Endometrial microvascular endothelial cells (primary cell): ENCODE data around the gene TNFRSF19. TPM values are rescaled to one million over a fixed set of nuclear protein-coding genes. Genes with fewer than 3 reads are reported as not detected.
"Not testable (repeated sequence)": the region's sequence is repeated elsewhere in the genome, so short reads cannot be mapped to it uniquely, and the experiment has no call there.

Experiments used
- in situ Hi-C: cut with HindIII; loops from 2 replicates; pipeline ENCODE4 v1.10.0; 2017; ENCODE audit warnings: low sequenced_read_pairs, low pct_unique_long_range_greater_than_20kb; ENCODE audit errors: inconsistent ontology term
- total RNA-seq: library from RNA; depleted of rRNA; stranded (reverse); fragments of >200 nt; gene quantifications from one replicate; pipeline ENCODE4 v1.2.3, GENCODE V29; 2015; ENCODE audit errors: inconsistent ontology term

The TNFRSF19 gene
- total RNA-seq, result 0.46 TPM

- in situ Hi-C loops, result no loop called here
Measured at GRCh38 chr13:23570099-23570920, at the start of gene TNFRSF19. TSS of gene TNFRSF19 (plus strand) at chr13:23570412. CDS start at chr13:23590184, 19,772 bp downstream.

- in situ Hi-C loops, result not testable (repeated sequence)
Measured at GRCh38 chr13:23529926-23530325, 40.3 kb upstream of the TNFRSF19 start.

- in situ Hi-C loops, result no loop called here
Measured at GRCh38 chr13:23531446-23531845, 38.8 kb upstream of the TNFRSF19 start.

GRCh38 chr13:23534090-23534489 lies 36.1 kb upstream of the TNFRSF19 start:
- in situ Hi-C loops, result no loop called here

GRCh38 chr13:23541221-23541824 lies 28.9 kb upstream of the TNFRSF19 start:
- in situ Hi-C loops, result no loop called here

- in situ Hi-C loops, result no loop called here
Measured at GRCh38 chr13:23544668-23545067, 25.5 kb upstream of the TNFRSF19 start.

GRCh38 chr13:23547000-23547590 lies 23.1 kb upstream of the TNFRSF19 start:
- in situ Hi-C loops, result no loop called here

GRCh38 chr13:23549724-23550123 lies 20.5 kb upstream of the TNFRSF19 start:
- in situ Hi-C loops, result no loop called here

- in situ Hi-C loops, result no loop called here
Measured at GRCh38 chr13:23550163-23550562, 20.0 kb upstream of the TNFRSF19 start.

GRCh38 chr13:23551213-23552008 lies 18.8 kb upstream of the TNFRSF19 start:
- in situ Hi-C loops, result no loop called here

- in situ Hi-C loops, result no loop called here
Measured at GRCh38 chr13:23552171-23552570, 18.0 kb upstream of the TNFRSF19 start.

- in situ Hi-C loops, result no loop called here
Measured at GRCh38 chr13:23552661-23553060, 17.6 kb upstream of the TNFRSF19 start.

GRCh38 chr13:23554000-23554399 lies 16.2 kb upstream of the TNFRSF19 start:
- in situ Hi-C loops, result no loop called here

GRCh38 chr13:23557043-23557442 lies 13.2 kb upstream of the TNFRSF19 start:
- in situ Hi-C loops, result no loop called here

- in situ Hi-C loops, result no loop called here
Measured at GRCh38 chr13:23557733-23558132, 12.5 kb upstream of the TNFRSF19 start.

- in situ Hi-C loops, result no loop called here
Measured at GRCh38 chr13:23558675-23559536, 11.3 kb upstream of the TNFRSF19 start.

- in situ Hi-C loops, result no loop called here
Measured at GRCh38 chr13:23560571-23561089, 9.6 kb upstream of the TNFRSF19 start.

- in situ Hi-C loops, result no loop called here
Measured at GRCh38 chr13:23561261-23561660, 9.0 kb upstream of the TNFRSF19 start.
